H9 (cell line): ENCODE measurements around the gene KRT1. TPM values are rescaled to one million over a fixed set of nuclear protein-coding genes. Genes with fewer than 3 reads are reported as not detected.

Source experiments
- DNase-seq: peaks from one replicate; pipeline ENCODE4 v3.0.0-alpha.2; 2017
- H2AFZ ChIP-seq: one replicate; pipeline ENCODE4 v1.6.1; 2013; ENCODE audit warnings: mild to moderate bottlenecking, low read length, control low read depth, moderate library complexity
- H2AK5ac ChIP-seq: 2 replicates; pipeline ENCODE4 v1.6.1; 2013; ENCODE audit warnings: low read length, control low read depth, mixed read lengths; ENCODE audit not compliant: insufficient read length
- H2BK120ac ChIP-seq: one replicate; pipeline ENCODE4 v1.6.1; 2013; ENCODE audit warnings: low read depth, mild to moderate bottlenecking, low read length, control low read depth, inconsistent platforms; ENCODE audit not compliant: poor library complexity, severe bottlenecking
- H2BK12ac ChIP-seq: 2 replicates; pipeline ENCODE4 v1.6.1; 2013; ENCODE audit warnings: low read length, control low read depth, mixed read lengths, low read depth; ENCODE audit not compliant: insufficient read length
- H2BK15ac ChIP-seq: 2 replicates; pipeline ENCODE4 v1.6.1; 2013; ENCODE audit warnings: low read depth, low read length, control low read depth
- H2BK20ac ChIP-seq: one replicate; pipeline ENCODE4 v1.6.1; 2013; ENCODE audit warnings: low read depth, mild to moderate bottlenecking, low read length, control low read depth, inconsistent platforms; ENCODE audit not compliant: poor library complexity, severe bottlenecking
- H2BK5ac ChIP-seq: 2 replicates; pipeline ENCODE4 v1.6.1; 2013; ENCODE audit warnings: low read length, control low read depth, mixed read lengths; ENCODE audit not compliant: insufficient read length
- H3K14ac ChIP-seq: 2 replicates; pipeline ENCODE4 v1.6.1; 2013; ENCODE audit warnings: low read length, control low read depth; ENCODE audit not compliant: insufficient read depth
- H3K18ac ChIP-seq: 2 replicates; pipeline ENCODE4 v1.6.1; 2013; ENCODE audit warnings: low read depth, mild to moderate bottlenecking, mixed read lengths, low read length, control low read depth; ENCODE audit not compliant: insufficient read length
- H3K23ac ChIP-seq: 2 replicates; pipeline ENCODE4 v1.6.1; 2013; ENCODE audit warnings: low read length, control low read depth, mixed read lengths, low read depth; ENCODE audit not compliant: insufficient read length
- H3K23me2 ChIP-seq: 2 replicates; pipeline ENCODE4 v1.6.1; 2013; ENCODE audit warnings: low read depth, mild to moderate bottlenecking, mixed read lengths, low read length, control low read depth; ENCODE audit not compliant: insufficient read length, poor library complexity, severe bottlenecking
- H3K27ac ChIP-seq: 2 replicates; pipeline ENCODE4 v1.5.1; 2013; ENCODE audit warnings: low read length, control low read depth, mixed read lengths, low read depth; ENCODE audit not compliant: insufficient read length
- H3K27me3 ChIP-seq: 2 replicates; pipeline ENCODE4 v1.6.1; 2013; ENCODE audit warnings: low read length, control low read depth, inconsistent platforms; ENCODE audit not compliant: insufficient read depth
- H3K4ac ChIP-seq: 2 replicates; pipeline ENCODE4 v1.6.1; 2013; ENCODE audit warnings: low read depth, mild to moderate bottlenecking, control low read depth, inconsistent platforms, low read length, moderate library complexity
- H3K4me1 ChIP-seq: 2 replicates; pipeline ENCODE4 v1.6.1; 2013; ENCODE audit warnings: low read length, control low read depth, inconsistent platforms; ENCODE audit not compliant: insufficient read depth
- H3K4me2 ChIP-seq: 2 replicates; pipeline ENCODE4 v1.6.1; 2013; ENCODE audit warnings: low read length, control low read depth, mixed read lengths; ENCODE audit not compliant: insufficient read length, insufficient read depth
- H3K56ac ChIP-seq: 2 replicates; pipeline ENCODE4 v1.6.1; 2013; ENCODE audit warnings: low read depth, mild to moderate bottlenecking, mixed read lengths, low read length, control low read depth; ENCODE audit not compliant: insufficient read length
- H3K79me1 ChIP-seq: 2 replicates; pipeline ENCODE4 v1.6.1; 2013; ENCODE audit warnings: low read depth, mild to moderate bottlenecking, moderate library complexity, low read length, control low read depth, inconsistent platforms; ENCODE audit not compliant: insufficient read depth, poor library complexity, severe bottlenecking
- H3K79me2 ChIP-seq: 2 replicates; pipeline ENCODE4 v1.6.1; 2013; ENCODE audit warnings: low read length, control low read depth, inconsistent platforms; ENCODE audit not compliant: insufficient read depth
- H3K9ac ChIP-seq: 2 replicates; pipeline ENCODE4 v1.6.1; 2013; ENCODE audit warnings: low read length, control low read depth, mixed read lengths; ENCODE audit not compliant: insufficient read length; ENCODE audit errors: extremely low read depth
- H3K9me3 ChIP-seq: one replicate; pipeline ENCODE4 v1.6.1; 2013; ENCODE audit warnings: low read depth, low read length, inconsistent platforms; ENCODE audit not compliant: control insufficient read depth
- H3T11ph ChIP-seq: one replicate; pipeline ENCODE4 v1.6.1; 2013; ENCODE audit warnings: mild to moderate bottlenecking, low read length, control low read depth, inconsistent platforms
- H4K20me1 ChIP-seq: one replicate; pipeline ENCODE4 v1.6.1; 2013; ENCODE audit not compliant: control insufficient read depth, insufficient read length, insufficient read depth
- H4K5ac ChIP-seq: 2 replicates; pipeline ENCODE4 v1.6.1; 2013; ENCODE audit warnings: low read depth, mild to moderate bottlenecking, mixed read lengths, low read length, control low read depth; ENCODE audit not compliant: insufficient read length
- H4K8ac ChIP-seq: replicated peaks from 2 replicates; pipeline ENCODE4 v1.6.1; 2013; ENCODE audit warnings: low read length, control low read depth, mixed read lengths, low read depth; ENCODE audit not compliant: insufficient read length
- H4K91ac ChIP-seq: 2 replicates; pipeline ENCODE4 v1.6.1; 2013; ENCODE audit warnings: low read depth, mild to moderate bottlenecking, moderate library complexity, mixed read lengths, low read length, control low read depth; ENCODE audit not compliant: insufficient read length
- H3K27ac Mint-ChIP-seq, 3 experiments: 2 replicates in 2 of 3; 3 replicates in 1 of 3; pipeline ENCODE4 v1.8.0; 2020 to 2021; ENCODE audit warnings: mixed read lengths in 3 of 3, mild to moderate bottlenecking in 1 of 3, moderate library complexity in 1 of 3
- H3K27me3 Mint-ChIP-seq: 2 replicates; pipeline ENCODE4 v1.8.0; 2021; ENCODE audit warnings: low read depth, mild to moderate bottlenecking, moderate library complexity, mixed read lengths
- H3K36me3 Mint-ChIP-seq, 3 experiments: 2 replicates in 2 of 3; 3 replicates in 1 of 3; pipeline ENCODE4 v1.8.0; 2020 to 2021; ENCODE audit warnings: low read depth in 3 of 3, mixed read lengths in 3 of 3; ENCODE audit not compliant: insufficient read depth in 1 of 3
- H3K4me1 Mint-ChIP-seq, 2 experiments: 2 replicates each; pipeline ENCODE4 v1.8.0; 2020; ENCODE audit warnings: mixed read lengths in 2 of 2
- H3K4me3 Mint-ChIP-seq, 2 experiments: 2 replicates in 1 of 2; 3 replicates in 1 of 2; pipeline ENCODE4 v1.8.0; 2020 to 2021; ENCODE audit warnings: mild to moderate bottlenecking in 2 of 2, mixed read lengths in 2 of 2, moderate library complexity in 1 of 2
- H3K9me3 Mint-ChIP-seq, 2 experiments: 2 replicates in 1 of 2; 3 replicates in 1 of 2; pipeline ENCODE4 v1.8.0; 2020; ENCODE audit warnings: mild to moderate bottlenecking in 2 of 2, mixed read lengths in 2 of 2, moderate library complexity in 1 of 2
- total RNA-seq: library from RNA; stranded (reverse); gene quantifications from 2 replicates; pipeline ENCODE4 v1.2.1, GENCODE V29; 2021
- TF ChIP-seq, protein P1 (sequence below): fragments of 200-600 bp; sonication (generic); conservative IDR thresholded peaks from 3 replicates; pipeline ENCODE4 v1.8.0; 2021; ENCODE audit warnings: antibody characterized with exemption, mild to moderate bottlenecking

The KRT1 gene
- total RNA-seq, 1 experiment from 2014 or later = not detected

DNA sequence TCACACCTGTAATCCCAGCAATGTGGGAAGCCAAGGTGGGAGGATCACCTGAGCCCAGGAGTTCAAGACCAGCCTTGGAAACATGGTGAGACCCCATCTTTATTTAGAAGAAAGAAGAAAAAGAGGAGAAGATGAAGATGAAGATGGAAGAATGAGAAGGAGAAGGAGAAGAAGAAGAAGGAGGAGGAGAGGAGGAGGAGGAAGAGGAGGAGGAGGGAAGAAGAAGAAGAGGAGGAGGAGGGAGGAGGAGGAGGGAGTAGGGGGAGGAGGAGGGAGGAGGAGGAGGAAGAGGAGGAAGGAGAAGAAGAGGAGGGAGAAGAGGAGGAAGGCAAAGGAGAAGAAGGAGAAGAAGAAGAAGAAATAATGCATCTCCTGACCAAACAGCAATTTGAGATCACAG, 9.0 kb upstream of the KRT1 start:
- H4K91ac ChIP-seq = no peak overlapping the region
- H2BK5ac ChIP-seq = no peak overlapping the region
- H2BK120ac ChIP-seq = no peak overlapping the region
- no peak for DNase-seq
- Mint-ChIP-seq H3K4me1 (peaks cover 10 to 20% of the 10 kb centered on the region in 2 experiments), H3K36me3 (no peaks in the 10 kb centered on the region), H3K27me3 (peaks cover 76% of the 10 kb centered on the region), H3K4me3 (no peak overlapping the region), H3K9me3 (no peaks in the 10 kb centered on the region), H3K27ac (no peak overlapping the region)
- H3K27ac ChIP-seq = no peak overlapping the region
- H3K18ac ChIP-seq = no peak overlapping the region
- no peak overlapping the region for H4K8ac ChIP-seq
- H3K79me1 ChIP-seq = no peaks in the 10 kb centered on the region
- H2BK20ac ChIP-seq = no peak overlapping the region
- H3K23ac ChIP-seq = no peak overlapping the region
- peaks cover 9% of the 10 kb centered on the region for H3K23me2 ChIP-seq
- H3K4ac ChIP-seq = no peak overlapping the region
- H3K9ac ChIP-seq = no peak overlapping the region
- no peak overlapping the region for H2AFZ ChIP-seq
- no peak overlapping the region for H3K56ac ChIP-seq
- no peak overlapping the region for H4K5ac ChIP-seq
- no peak overlapping the region for H2AK5ac ChIP-seq
- no peaks in the 10 kb centered on the region; the same call in 1 of the 2 replicates for H3K27me3 ChIP-seq
- H3K4me2 ChIP-seq = no peak overlapping the region
- H4K20me1 ChIP-seq = peaks cover 2% of the 10 kb centered on the region
- H3K4me1 ChIP-seq = peaks cover 3% of the 10 kb centered on the region; the same call in 1 of the 2 replicates
- H3T11ph ChIP-seq = no peak overlapping the region
- TF ChIP-seq, protein P1, sequence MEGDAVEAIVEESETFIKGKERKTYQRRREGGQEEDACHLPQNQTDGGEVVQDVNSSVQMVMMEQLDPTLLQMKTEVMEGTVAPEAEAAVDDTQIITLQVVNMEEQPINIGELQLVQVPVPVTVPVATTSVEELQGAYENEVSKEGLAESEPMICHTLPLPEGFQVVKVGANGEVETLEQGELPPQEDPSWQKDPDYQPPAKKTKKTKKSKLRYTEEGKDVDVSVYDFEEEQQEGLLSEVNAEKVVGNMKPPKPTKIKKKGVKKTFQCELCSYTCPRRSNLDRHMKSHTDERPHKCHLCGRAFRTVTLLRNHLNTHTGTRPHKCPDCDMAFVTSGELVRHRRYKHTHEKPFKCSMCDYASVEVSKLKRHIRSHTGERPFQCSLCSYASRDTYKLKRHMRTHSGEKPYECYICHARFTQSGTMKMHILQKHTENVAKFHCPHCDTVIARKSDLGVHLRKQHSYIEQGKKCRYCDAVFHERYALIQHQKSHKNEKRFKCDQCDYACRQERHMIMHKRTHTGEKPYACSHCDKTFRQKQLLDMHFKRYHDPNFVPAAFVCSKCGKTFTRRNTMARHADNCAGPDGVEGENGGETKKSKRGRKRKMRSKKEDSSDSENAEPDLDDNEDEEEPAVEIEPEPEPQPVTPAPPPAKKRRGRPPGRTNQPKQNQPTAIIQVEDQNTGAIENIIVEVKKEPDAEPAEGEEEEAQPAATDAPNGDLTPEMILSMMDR = no peak
- H2BK15ac ChIP-seq = no peak overlapping the region
- no peaks in the 10 kb centered on the region for H3K9me3 ChIP-seq
- H3K14ac ChIP-seq = no peak overlapping the region
- no peaks in the 10 kb centered on the region for H3K79me2 ChIP-seq
- no peak overlapping the region for H2BK12ac ChIP-seq
